ENCODE measurements around the gene NFKBIL1.

DNA sequence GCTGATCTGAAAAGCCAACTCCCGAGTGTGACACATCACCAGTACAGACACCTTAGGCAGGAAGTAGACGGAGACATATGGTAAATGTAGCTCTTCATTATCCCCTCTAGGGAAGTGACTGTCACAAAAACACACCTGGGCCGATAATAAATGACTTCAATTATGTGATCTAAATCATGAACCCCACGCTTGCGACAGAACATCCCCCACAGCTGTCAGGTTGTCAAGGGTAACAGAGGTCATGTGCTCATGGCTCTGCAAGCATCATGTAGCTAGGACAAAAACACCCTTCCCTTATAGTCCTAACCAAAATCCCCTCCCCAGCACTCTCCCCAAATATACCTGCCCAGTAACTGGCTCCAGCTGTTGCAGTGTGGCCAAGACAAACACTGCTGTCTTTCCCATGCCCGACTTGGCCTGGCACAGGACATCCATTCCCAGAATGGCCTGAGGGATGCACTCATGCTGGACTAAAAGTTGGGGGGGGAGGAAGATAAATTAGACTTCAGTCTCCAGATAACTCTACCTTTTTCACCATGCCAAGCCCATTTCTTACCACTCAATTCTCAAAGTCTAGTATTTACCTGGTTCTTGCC is 8.5 kb upstream of the NFKBIL1 start:
- no peak for TF ChIP-seq CTCF (IDR thresholded peaks at IDR 0.05)
- no peak for TF ChIP-seq POLR2A (IDR thresholded peaks at IDR 0.05)

All from testis (tissue), 2 donors.